Measurements from ENCODE around the gene C11orf68. TPM values are rescaled to one million over a fixed set of nuclear protein-coding genes. Genes with fewer than 3 reads are reported as not detected.

The C11orf68 gene
- total and polyA plus RNA-seq, 8 donors: 10.2 to 20.8 (median 13.8) TPM

DNA sequence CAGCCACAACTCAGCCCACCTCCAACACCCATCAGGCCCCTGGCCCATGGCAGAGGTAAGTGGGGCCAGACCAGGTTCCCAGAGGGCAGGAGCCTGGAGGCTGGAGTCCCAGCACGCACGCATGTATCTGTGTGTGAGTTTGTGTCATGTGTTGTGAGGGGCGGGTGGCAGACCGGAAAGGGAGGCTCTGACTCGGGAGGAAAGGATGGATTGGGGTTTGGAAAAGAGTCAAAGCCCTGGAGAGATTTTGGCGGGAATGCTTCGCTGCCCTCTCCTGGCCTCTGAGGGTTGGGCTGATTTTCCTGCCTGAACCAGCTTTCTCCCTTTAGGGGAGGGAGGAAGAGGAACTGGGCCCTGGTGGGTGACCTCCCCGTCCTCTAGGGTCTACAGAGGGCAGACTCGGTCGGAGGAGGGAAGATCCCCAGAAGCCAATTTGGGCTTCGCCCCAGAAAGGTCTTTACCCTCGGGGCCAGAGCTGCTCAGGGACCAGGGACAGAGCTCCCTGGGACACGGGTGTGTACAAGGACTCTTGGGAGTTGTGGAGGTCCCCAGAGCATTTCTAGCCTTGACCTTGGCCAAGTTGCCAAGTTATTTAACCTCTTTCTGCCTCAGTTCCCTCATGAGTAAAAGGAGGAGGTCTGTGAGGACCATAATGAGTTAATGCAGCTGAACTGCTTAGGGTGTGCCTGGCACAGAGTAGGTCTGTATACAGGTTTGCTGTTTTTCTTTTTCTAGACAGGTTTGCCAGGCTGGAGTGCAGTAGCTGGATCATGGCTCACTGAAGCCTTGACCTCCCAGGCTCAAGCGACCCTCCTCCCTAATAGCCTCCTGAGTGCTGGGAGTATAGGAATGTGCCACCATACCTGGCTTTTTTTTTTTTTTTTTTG, 6.9 kb downstream of the C11orf68 start:
- 17% methylated on average over 14 of the region's 14 CpGs for WGBS, 2 donors
- DNase-seq (no peak), ATAC-seq (peak in 3 of 4 donors; percentile 7 to 44 (median 37)), FAIRE-seq (no peak)
- Histone ChIP-seq H3K36me3 (no peaks in the 10 kb centered on the region), H3K27me3 (no peaks in the 10 kb centered on the region), H3K4me3 (no peak overlapping the region), H3K4me1 (peaks cover 0 to 8% (median 0%) of the 10 kb centered on the region in 3 donors), H3K27ac (no peak overlapping the region), H3K9me3 (no peaks in the 10 kb centered on the region)
- intact Hi-C loops (cut with DNase I): no loop called here
- TF ChIP-seq, protein P1, sequence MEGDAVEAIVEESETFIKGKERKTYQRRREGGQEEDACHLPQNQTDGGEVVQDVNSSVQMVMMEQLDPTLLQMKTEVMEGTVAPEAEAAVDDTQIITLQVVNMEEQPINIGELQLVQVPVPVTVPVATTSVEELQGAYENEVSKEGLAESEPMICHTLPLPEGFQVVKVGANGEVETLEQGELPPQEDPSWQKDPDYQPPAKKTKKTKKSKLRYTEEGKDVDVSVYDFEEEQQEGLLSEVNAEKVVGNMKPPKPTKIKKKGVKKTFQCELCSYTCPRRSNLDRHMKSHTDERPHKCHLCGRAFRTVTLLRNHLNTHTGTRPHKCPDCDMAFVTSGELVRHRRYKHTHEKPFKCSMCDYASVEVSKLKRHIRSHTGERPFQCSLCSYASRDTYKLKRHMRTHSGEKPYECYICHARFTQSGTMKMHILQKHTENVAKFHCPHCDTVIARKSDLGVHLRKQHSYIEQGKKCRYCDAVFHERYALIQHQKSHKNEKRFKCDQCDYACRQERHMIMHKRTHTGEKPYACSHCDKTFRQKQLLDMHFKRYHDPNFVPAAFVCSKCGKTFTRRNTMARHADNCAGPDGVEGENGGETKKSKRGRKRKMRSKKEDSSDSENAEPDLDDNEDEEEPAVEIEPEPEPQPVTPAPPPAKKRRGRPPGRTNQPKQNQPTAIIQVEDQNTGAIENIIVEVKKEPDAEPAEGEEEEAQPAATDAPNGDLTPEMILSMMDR (IDR thresholded peaks at IDR 0.05): no peak

DNA sequence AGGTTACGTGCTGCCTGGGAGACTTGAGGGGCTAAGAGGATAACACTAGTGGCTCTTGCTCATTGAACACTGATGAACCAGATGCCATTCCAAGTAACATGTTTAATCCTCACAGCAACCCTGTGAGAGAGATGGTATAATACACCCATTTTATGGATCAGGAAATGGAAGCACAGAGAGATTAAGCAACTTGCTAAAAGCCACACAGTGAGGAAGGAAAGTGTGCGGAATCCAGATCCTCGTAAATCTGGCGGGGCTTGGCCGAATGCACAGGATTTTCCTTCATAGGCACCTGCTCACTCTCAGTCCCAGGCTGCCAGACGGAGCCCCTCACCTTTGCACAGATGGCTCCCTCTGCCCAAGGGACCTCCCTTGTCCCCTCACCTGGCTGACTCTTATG, 11.0 kb downstream of the C11orf68 start:
- no peak for FAIRE-seq
- H3K4me3 ChIP-seq: no peak overlapping the region
- no peaks in the 10 kb centered on the region for H3K36me3 ChIP-seq
- H3K9me3 ChIP-seq: no peaks in the 10 kb centered on the region
- no peak overlapping the region for H3K27ac ChIP-seq
- 75 to 79% methylated on average over 6 of the region's 6 CpGs for WGBS, 2 donors
- DNase-seq: no peak
- H3K27me3 ChIP-seq: no peaks in the 10 kb centered on the region
- TF ChIP-seq, protein P1 (IDR thresholded peaks at IDR 0.05): no peak
- intact Hi-C loops (cut with DNase I): no loop called here
- no peak for ATAC-seq
- H3K4me1 ChIP-seq: no peaks in the 10 kb centered on the region

DNA sequence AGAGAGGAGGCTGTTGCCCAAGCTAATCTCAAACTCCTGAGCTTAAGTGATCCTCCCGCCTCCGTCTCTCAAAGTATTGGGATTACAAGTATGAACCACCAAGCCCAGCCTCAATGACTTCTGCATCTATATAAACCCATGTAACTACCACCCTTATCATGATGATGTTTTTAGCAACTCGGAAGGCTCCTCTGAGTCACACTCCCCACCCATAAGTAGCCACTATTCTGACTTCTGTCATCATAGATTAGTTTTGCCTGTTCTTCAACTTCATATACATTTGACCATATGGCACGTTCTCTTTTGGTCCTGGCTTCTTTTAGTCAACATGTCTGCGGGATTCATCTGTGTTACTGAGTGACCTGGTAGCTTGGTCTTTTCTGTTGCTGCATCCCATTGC, 12.3 kb downstream of the C11orf68 start:
- ATAC-seq: no peak
- DNase-seq: no peak
- intact Hi-C loops (cut with DNase I): no loop called here
- Histone ChIP-seq H3K4me1 (no peaks in the 10 kb centered on the region), H3K4me3 (no peak overlapping the region), H3K27me3 (no peaks in the 10 kb centered on the region), H3K36me3 (no peaks in the 10 kb centered on the region), H3K9me3 (no peaks in the 10 kb centered on the region), H3K27ac (no peak overlapping the region)
- TF ChIP-seq, protein P1 (IDR thresholded peaks at IDR 0.05): no peak
- 74 to 81% methylated on average over 5 of the region's 5 CpGs for WGBS, 2 donors
- no peak for FAIRE-seq

DNA sequence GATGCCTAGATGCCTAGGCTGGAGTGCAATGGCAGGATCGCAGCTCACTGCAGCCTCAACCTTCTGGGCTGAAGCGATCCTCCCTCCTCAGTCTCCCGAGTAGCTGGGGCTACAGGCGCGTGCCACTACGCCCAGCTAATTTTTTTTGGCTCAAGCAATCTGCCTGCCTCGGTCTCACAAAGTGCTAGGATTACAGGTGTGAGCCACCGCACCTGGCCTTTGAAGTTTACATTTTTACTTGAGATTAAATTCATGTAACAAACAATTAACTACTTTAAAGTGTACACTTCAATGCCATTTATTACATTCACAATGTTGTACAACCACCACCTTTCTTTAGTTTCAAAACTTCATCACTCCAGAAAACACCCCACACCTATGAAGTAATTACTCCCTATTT, 15.1 kb downstream of the C11orf68 start:
- FAIRE-seq (no peak), ATAC-seq (no peak), DNase-seq (no peak)
- H3K27me3 ChIP-seq: no peaks in the 10 kb centered on the region
- TF ChIP-seq, protein P1 (IDR thresholded peaks at IDR 0.05): no peak
- intact Hi-C loops (cut with DNase I): no loop called here
- H3K4me1 ChIP-seq: peaks cover 0 to 8% (median 7%) of the 10 kb centered on the region in 3 donors
- WGBS, 2 donors: 59 to 65% methylated on average over 8 of the region's 8 CpGs
- no peaks in the 10 kb centered on the region for H3K36me3 ChIP-seq
- H3K9me3 ChIP-seq: no peaks in the 10 kb centered on the region
- H3K27ac ChIP-seq: no peak overlapping the region
- no peak overlapping the region for H3K4me3 ChIP-seq

DNA sequence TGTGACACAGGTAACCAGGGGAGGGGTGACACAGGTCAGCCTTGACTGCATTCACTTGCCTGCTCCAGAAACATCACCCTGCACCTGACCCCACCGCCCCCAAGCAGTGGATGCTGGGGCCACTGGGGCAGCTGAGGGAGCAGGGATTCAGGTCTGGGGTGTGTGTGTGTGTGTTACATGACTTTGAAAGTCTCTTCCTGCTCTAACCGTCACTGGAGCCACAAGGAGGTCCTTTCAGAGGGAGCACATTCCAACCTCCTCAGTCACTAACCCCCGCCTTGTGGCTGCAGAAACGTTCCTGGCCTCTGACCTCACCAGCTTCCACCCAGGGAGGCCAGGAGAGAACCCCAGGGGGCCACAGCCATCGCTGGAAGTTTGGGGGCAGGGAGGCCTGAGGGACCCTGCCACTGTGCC, 15.8 kb downstream of the C11orf68 start:
- Histone ChIP-seq H3K27me3 (no peaks in the 10 kb centered on the region), H3K9me3 (no peaks in the 10 kb centered on the region), H3K4me3 (no peak overlapping the region), H3K36me3 (no peaks in the 10 kb centered on the region), H3K27ac (no peak overlapping the region), H3K4me1 (peaks cover 0 to 8% (median 7%) of the 10 kb centered on the region in 3 donors)
- DNase-seq (no peak), ATAC-seq (no peak), FAIRE-seq (no peak)
- intact Hi-C loops (cut with DNase I): no loop called here
- TF ChIP-seq, protein P1 (IDR thresholded peaks at IDR 0.05): no peak
- WGBS, 2 donors: 30 to 44% methylated on average over 5 of the region's 5 CpGs
